ENCODE data around the gene HERC3.
A peak's percentile ranks its signal among the peaks of the same experiment; 100 is the strongest.

Gene HERC3

DNA sequence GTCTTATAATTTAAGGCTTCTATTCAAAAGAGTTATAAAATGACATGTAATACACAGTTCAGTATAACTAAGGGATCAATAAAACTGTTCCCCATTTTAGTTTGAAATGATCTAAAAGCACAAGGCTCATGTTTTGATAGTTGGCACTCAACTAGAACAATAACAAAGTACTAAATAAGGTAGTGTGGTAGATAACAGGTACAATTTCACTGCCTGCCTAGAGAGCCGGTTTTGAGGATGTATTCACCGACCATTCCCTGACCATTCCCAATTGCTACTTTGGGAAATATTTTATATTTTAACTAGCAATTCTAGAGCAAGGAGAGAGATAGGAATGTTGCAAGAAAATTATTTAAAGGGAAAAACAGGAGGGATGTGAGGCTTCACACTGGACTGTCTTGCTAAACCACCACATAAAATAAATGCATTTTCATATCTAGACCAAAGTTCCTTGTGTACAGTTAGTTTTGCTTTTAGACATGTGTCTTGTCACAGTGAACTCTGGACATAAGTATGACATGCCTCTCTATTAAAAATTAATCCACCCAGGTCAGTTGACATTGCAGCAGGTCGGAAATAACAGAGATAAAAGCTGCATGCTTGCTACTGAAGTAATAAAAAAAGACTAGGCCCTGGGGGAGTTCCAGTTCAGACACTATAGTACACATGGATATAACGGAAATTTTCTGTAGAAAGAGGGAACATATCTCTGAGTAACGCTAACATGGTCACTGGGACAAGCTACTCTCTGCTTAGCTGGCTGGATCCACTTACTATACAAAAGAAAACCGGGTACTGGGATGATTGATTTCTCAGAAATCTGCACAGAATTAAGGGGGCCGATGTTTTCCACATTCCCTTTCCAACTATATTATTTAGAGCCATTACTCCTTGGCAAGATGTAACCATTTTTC is 161.6 kb downstream of the HERC3 start:
- Mint-ChIP-seq H3K4me3 (no peak overlapping the region), H3K27me3 (ENCODE audit: low read depth) (peaks cover 2% of the 10 kb centered on the region), H3K9me3 (no peaks in the 10 kb centered on the region), H3K4me1 (peaks cover 38% of the 10 kb centered on the region), H3K36me3 (ENCODE audit: low read depth) (peaks cover 56% of the 10 kb centered on the region), H3K27ac (peak overlapping the region; percentile 64 to 83 (median 77))
- TF ChIP-seq, protein P1, sequence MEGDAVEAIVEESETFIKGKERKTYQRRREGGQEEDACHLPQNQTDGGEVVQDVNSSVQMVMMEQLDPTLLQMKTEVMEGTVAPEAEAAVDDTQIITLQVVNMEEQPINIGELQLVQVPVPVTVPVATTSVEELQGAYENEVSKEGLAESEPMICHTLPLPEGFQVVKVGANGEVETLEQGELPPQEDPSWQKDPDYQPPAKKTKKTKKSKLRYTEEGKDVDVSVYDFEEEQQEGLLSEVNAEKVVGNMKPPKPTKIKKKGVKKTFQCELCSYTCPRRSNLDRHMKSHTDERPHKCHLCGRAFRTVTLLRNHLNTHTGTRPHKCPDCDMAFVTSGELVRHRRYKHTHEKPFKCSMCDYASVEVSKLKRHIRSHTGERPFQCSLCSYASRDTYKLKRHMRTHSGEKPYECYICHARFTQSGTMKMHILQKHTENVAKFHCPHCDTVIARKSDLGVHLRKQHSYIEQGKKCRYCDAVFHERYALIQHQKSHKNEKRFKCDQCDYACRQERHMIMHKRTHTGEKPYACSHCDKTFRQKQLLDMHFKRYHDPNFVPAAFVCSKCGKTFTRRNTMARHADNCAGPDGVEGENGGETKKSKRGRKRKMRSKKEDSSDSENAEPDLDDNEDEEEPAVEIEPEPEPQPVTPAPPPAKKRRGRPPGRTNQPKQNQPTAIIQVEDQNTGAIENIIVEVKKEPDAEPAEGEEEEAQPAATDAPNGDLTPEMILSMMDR (IDR thresholded peaks at IDR 0.05; ENCODE audit: unreplicated experiment in 3 of 3): no peak

DNA sequence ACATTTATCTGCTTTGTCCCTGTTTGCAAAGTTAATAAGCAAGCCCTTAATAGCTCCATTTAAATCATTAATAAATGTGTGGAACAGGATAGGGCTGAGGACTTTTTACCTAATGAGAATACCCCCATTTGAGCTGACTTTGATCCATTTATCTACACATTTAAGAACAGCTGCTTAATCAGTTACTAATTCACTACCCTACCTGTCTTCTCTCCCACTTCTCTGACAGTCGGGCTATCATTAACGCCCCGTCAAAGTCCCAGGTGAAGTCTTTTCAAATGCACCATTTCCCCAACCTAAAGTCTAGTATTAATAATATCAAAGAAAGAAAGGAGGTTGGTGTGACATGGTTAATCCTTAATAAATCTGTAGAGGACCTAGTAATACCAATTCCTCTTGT is 162.5 kb downstream of the HERC3 start:
- TF ChIP-seq, protein P1 (IDR thresholded peaks at IDR 0.05; ENCODE audit: unreplicated experiment in 3 of 3): no peak
- H3K27me3 Mint-ChIP-seq (ENCODE audit: low read depth): peaks cover 3% of the 10 kb centered on the region
- peaks cover 46% of the 10 kb centered on the region for H3K4me1 Mint-ChIP-seq
- peak overlapping the region; percentile 14 to 83 (median 64) for H3K27ac Mint-ChIP-seq
- H3K36me3 Mint-ChIP-seq (ENCODE audit: low read depth): peaks cover 50% of the 10 kb centered on the region
- no peaks in the 10 kb centered on the region for H3K9me3 Mint-ChIP-seq
- H3K4me3 Mint-ChIP-seq: no peak overlapping the region

DNA sequence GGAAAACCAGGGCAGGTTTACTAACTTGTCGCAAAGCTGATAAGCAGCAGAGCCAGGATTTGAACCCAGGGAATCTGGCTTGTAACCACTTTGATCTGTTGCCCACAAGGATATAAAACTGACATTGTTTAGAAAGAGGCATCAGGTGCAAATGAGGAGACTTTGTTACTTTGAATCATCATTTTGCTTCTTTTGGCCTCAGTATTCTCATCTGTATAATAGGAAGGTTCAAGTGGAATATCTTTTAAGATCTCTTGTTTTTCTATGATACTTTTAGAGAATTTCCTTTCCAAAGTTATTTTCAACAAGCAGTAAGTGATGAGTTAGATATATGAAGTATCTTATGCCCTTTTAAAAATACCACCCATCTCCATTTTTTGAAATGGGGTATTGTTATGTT is 163.2 kb downstream of the HERC3 start:
- Mint-ChIP-seq H3K27me3 (ENCODE audit: low read depth) (peaks cover 3% of the 10 kb centered on the region), H3K4me3 (no peak overlapping the region)

DNA sequence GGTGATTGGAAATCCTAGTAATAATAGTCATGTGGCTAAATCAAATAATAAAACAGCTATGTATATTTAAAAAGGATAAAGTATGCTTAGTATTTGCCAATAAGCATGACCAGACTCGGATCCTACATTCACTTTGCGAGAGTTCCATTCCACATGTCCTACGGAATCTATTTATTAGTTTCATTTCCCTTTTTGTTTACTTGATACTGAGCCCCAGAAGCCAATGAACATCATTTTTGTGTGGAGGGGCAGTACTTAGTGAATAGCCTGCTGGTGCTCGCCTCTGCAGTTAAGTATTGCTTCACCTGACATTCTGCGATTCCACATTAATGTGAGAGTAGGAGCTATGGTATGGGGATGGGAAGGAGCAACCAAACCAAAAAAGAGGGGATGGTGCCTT is 163.9 kb downstream of the HERC3 start:
- H3K36me3 Mint-ChIP-seq (ENCODE audit: low read depth): peaks cover 40% of the 10 kb centered on the region
- H3K4me3 Mint-ChIP-seq: no peak overlapping the region
- TF ChIP-seq, protein P1 (IDR thresholded peaks at IDR 0.05; ENCODE audit: unreplicated experiment in 3 of 3): no peak
- H3K27me3 Mint-ChIP-seq (ENCODE audit: low read depth): peaks cover 3% of the 10 kb centered on the region
- no peak overlapping the region for H3K27ac Mint-ChIP-seq
- H3K4me1 Mint-ChIP-seq: peaks cover 52% of the 10 kb centered on the region
- H3K9me3 Mint-ChIP-seq: no peaks in the 10 kb centered on the region

More for the DNA sequence above, 163.2 kb downstream of the HERC3 start:
- Mint-ChIP-seq H3K36me3 (ENCODE audit: low read depth) (peaks cover 44% of the 10 kb centered on the region), H3K4me1 (peaks cover 50% of the 10 kb centered on the region), H3K27ac (no peak overlapping the region), H3K9me3 (no peaks in the 10 kb centered on the region)
- TF ChIP-seq, protein P1 (IDR thresholded peaks at IDR 0.05; ENCODE audit: unreplicated experiment in 3 of 3): no peak

DNA sequence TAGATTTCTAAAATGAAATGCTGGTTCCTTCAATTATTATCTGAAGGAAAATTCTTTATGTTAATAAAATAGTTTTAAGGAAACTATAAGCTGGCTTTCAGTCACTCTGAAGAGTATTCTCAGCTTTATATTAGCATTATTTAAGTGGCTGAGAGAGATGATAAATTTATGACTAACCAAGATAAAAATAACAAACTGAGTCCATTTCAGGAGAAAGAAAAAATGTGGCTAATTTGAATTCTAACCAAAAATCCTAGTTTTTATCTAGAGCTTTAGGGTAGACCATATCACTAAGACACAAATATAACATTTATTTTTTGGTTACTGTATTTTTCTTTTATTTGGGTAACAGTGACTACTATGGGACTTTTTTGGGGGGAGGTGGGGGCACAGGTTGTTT is 164.8 kb downstream of the HERC3 start:
- peaks cover 56% of the 10 kb centered on the region for H3K4me1 Mint-ChIP-seq
- H3K4me3 Mint-ChIP-seq: no peak overlapping the region
- H3K9me3 Mint-ChIP-seq: no peaks in the 10 kb centered on the region
- peaks cover 35% of the 10 kb centered on the region for H3K36me3 Mint-ChIP-seq (ENCODE audit: low read depth)
- H3K27me3 Mint-ChIP-seq (ENCODE audit: low read depth): peaks cover 3% of the 10 kb centered on the region
- TF ChIP-seq, protein P1 (IDR thresholded peaks at IDR 0.05; ENCODE audit: unreplicated experiment in 3 of 3): no peak
- no peak overlapping the region for H3K27ac Mint-ChIP-seq

DNA sequence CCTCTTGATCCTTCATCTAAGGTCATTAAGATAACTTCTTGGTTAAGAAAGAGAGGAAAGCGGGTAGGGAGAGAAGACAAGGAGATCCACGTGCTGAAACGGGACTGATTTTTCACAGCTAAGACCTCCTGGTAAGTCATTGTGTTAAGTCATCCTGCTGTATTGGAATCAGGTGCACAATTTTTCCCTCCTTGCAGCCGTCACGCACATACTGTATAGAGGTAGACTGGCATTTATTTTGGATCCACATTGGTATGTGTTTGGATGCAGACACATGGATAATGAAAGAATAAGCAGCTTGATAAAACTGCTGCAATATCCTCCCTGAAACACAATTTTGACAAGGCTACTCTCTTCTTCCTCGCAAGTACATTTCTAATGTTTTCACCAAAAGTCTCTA is 165.5 kb downstream of the HERC3 start:
- H3K9me3 Mint-ChIP-seq: no peaks in the 10 kb centered on the region
- H3K36me3 Mint-ChIP-seq (ENCODE audit: low read depth): peaks cover 34% of the 10 kb centered on the region
- peaks cover 3% of the 10 kb centered on the region for H3K27me3 Mint-ChIP-seq (ENCODE audit: low read depth)
- peak overlapping the region in 1 of 3 experiments; percentile 72 for H3K27ac Mint-ChIP-seq
- TF ChIP-seq, protein P1 (IDR thresholded peaks at IDR 0.05; ENCODE audit: unreplicated experiment in 3 of 3): no peak
- no peak overlapping the region for H3K4me3 Mint-ChIP-seq
- H3K4me1 Mint-ChIP-seq: peaks cover 56% of the 10 kb centered on the region

Data from nephron (organoid).